PC-3 (cell line): ENCODE measurements around the gene GDF3. TPM values are rescaled to one million over a fixed set of nuclear protein-coding genes. Genes with fewer than 3 reads are reported as not detected.

ENCODE experiments used
- ATAC-seq: fragments of 200-7000 bp; cut with Tn5 transposase; 2 replicates; pipeline ENCODE4 v1.9.1; 2020; ENCODE audit warnings: mild to moderate bottlenecking, moderate library complexity
- BruUV-seq: library from RNA; stranded (reverse); fragments of 400-500 nt; replicated peaks from 2 replicates; lab custom pipeline; 2021; lab: Mats Ljungman, UMichigan
- CTCF ChIA-PET: fragments of 300-600 bp; sonication (Branson Sonifier 250); formaldehyde crosslinking; loops from one replicate; lab custom pipeline; 2022; ENCODE audit warnings: antibody characterized with exemption; lab: Charles Lee
- POLR2A ChIA-PET: fragments of 300-600 bp; sonication (Branson Sonifier 250); formaldehyde crosslinking; loops from one replicate; lab custom pipeline; 2022; ENCODE audit warnings: antibody characterized with exemption; ENCODE audit not compliant: unreplicated experiment; lab: Charles Lee
- DNase-seq: peaks from one replicate; pipeline ENCODE4 v3.0.0-alpha.2; 2015
- H2AFZ ChIP-seq: fragments of 300-600 bp; sonication (generic); 2 replicates; pipeline ENCODE4 v1.6.0; 2016; ENCODE audit warnings: antibody characterized with exemption, low read length
- H3F3A ChIP-seq: fragments of 300-600 bp; sonication (generic); one replicate; pipeline ENCODE4 v1.6.0; 2017; ENCODE audit warnings: antibody characterized with exemption, low read length, control low read depth, mild to moderate bottlenecking; ENCODE audit not compliant: unreplicated experiment
- H3K27ac ChIP-seq: fragments of 300-600 bp; sonication (generic); 2 replicates; pipeline ENCODE4 v1.5.1; 2016; ENCODE audit warnings: mild to moderate bottlenecking, low read length
- H3K27me3 ChIP-seq: fragments of 300-600 bp; sonication (generic); 2 replicates; pipeline ENCODE4 v1.6.1; 2016; ENCODE audit warnings: low read length, mixed read lengths
- H3K36me3 ChIP-seq: fragments of 300-600 bp; sonication (generic); 2 replicates; pipeline ENCODE4 v1.6.1; 2016; ENCODE audit warnings: low read depth, mixed run types, low read length, mixed read lengths
- H3K4me1 ChIP-seq: fragments of 300-600 bp; sonication (generic); 2 replicates; pipeline ENCODE4 v1.5.1; 2016; ENCODE audit warnings: low read length; ENCODE audit not compliant: insufficient read depth
- H3K4me2 ChIP-seq: fragments of 300-600 bp; sonication (generic); 2 replicates; pipeline ENCODE4 v1.6.0; 2016; ENCODE audit warnings: low read length
- H3K4me3 ChIP-seq: fragments of 300-600 bp; sonication (generic); 2 replicates; pipeline ENCODE4 v1.5.1; 2016; ENCODE audit warnings: mild to moderate bottlenecking, low read length, mixed read lengths
- H3K79me2 ChIP-seq: fragments of 300-600 bp; sonication (generic); 2 replicates; pipeline ENCODE4 v1.6.1; 2017; ENCODE audit warnings: low read length, mixed read lengths
- H3K9ac ChIP-seq: fragments of 300-600 bp; sonication (generic); 2 replicates; pipeline ENCODE4 v1.6.0; 2016; ENCODE audit warnings: mild to moderate bottlenecking, low read length
- H3K9me2 ChIP-seq: fragments of 300-600 bp; sonication (generic); replicated peaks from 2 replicates; pipeline ENCODE4 v1.6.1; 2016; ENCODE audit warnings: mixed run types, low read length, mixed read lengths
- H3K9me3 ChIP-seq: fragments of 300-600 bp; sonication (generic); 2 replicates; pipeline ENCODE4 v1.6.1; 2016; ENCODE audit warnings: low read length, mixed read lengths
- H4K20me1 ChIP-seq: fragments of 300-600 bp; sonication (generic); 2 replicates; pipeline ENCODE4 v1.6.1; 2016; ENCODE audit warnings: low read length, mixed read lengths
- CTCF ChIP-seq: fragments of 300-600 bp; sonication (generic); conservative IDR thresholded peaks from 2 replicates; pipeline ENCODE4 v1.5.1; 2017; ENCODE audit warnings: antibody characterized with exemption, low read depth, mild to moderate bottlenecking, low read length
- EZH2 ChIP-seq: fragments of 300-600 bp; sonication (generic); IDR thresholded peaks from one replicate; pipeline ENCODE4 v1.6.1; 2017; ENCODE audit warnings: antibody characterized with exemption, mild to moderate bottlenecking, low read length; ENCODE audit not compliant: unreplicated experiment
- EZH2phosphoT487 ChIP-seq: fragments of 300-600 bp; sonication (generic); IDR thresholded peaks from 2 replicates; pipeline ENCODE4 v1.6.1; 2018; ENCODE audit warnings: mild to moderate bottlenecking, antibody characterized with exemption, low read length, borderline replicate concordance
- intact Hi-C: fragments of 100-400 bp; cut with micrococcal nuclease; formaldehyde crosslinking; loops from 2 replicates; pipeline ENCODE4 v1.9.0; 2023
- total RNA-seq: library from RNA; depleted of rRNA; stranded (reverse); fragments of >200 nt; gene quantifications from 2 replicates; pipeline ENCODE4 v1.2.3, GENCODE V29; 2014

Gene GDF3
- total RNA-seq, 1 experiment from 2014 or later = not detected

GRCh38 chr12:7709969-7710675, 14.5 kb upstream of the GDF3 start:
- no peak overlapping the region for H3K9ac ChIP-seq
- H3K4me3 ChIP-seq = no peak overlapping the region
- H3K36me3 ChIP-seq = no peaks in the 10 kb centered on the region
- TF ChIP-seq EZH2 (no peak), EZH2phosphoT487 (no peak), CTCF (no peak)
- CTCF ChIA-PET = no interaction called here
- H3K9me2 ChIP-seq = no peaks in the 10 kb centered on the region
- POLR2A ChIA-PET = no interaction called here
- no peak overlapping the region for H3K27ac ChIP-seq
- intact Hi-C loops = no loop called here
- no TSS peak for BruUV-seq
- no peaks in the 10 kb centered on the region for H3K9me3 ChIP-seq
- H4K20me1 ChIP-seq = no peaks in the 10 kb centered on the region
- DNase-seq = no peak
- peaks cover 16% of the 10 kb centered on the region for H3K27me3 ChIP-seq
- H3K4me2 ChIP-seq = no peak overlapping the region
- no peaks in the 10 kb centered on the region for H3K4me1 ChIP-seq
- H2AFZ ChIP-seq = no peak overlapping the region
- no peak for ATAC-seq
- no peaks in the 10 kb centered on the region for H3K79me2 ChIP-seq
- no peaks in the 10 kb centered on the region for H3F3A ChIP-seq

GRCh38 chr12:7705846-7706245, 10.3 kb upstream of the GDF3 start:
- TF ChIP-seq CTCF (no peak), EZH2phosphoT487 (no peak), EZH2 (no peak)
- Histone ChIP-seq H3K79me2 (no peaks in the 10 kb centered on the region), H2AFZ (no peak overlapping the region), H3F3A (no peaks in the 10 kb centered on the region), H3K9ac (no peak overlapping the region), H3K27ac (no peak overlapping the region), H3K4me2 (no peak overlapping the region), H3K27me3 (peaks cover 10% of the 10 kb centered on the region), H3K9me2 (no peaks in the 10 kb centered on the region), H3K4me1 (no peaks in the 10 kb centered on the region), H3K36me3 (no peaks in the 10 kb centered on the region), H3K9me3 (no peaks in the 10 kb centered on the region), H3K4me3 (no peak overlapping the region), H4K20me1 (no peaks in the 10 kb centered on the region)
- intact Hi-C loops = no loop called here
- CTCF ChIA-PET = no interaction called here
- POLR2A ChIA-PET = no interaction called here
- DNase-seq = no peak
- no peak for ATAC-seq
- no TSS peak for BruUV-seq

GRCh38 chr12:7695237-7695560, 376 bp downstream of the GDF3 start:
- no peak overlapping the region for H2AFZ ChIP-seq
- no peak for TF ChIP-seq CTCF
- no peak for TF ChIP-seq EZH2
- TF ChIP-seq EZH2phosphoT487 = no peak
- H3K9me2 ChIP-seq = no peaks in the 10 kb centered on the region
- no peak for ATAC-seq
- no peak for DNase-seq
- intact Hi-C loops = no loop called here
- H3K27me3 ChIP-seq = peaks cover 16% of the 10 kb centered on the region
- no peaks in the 10 kb centered on the region for H4K20me1 ChIP-seq
- H3F3A ChIP-seq = no peaks in the 10 kb centered on the region
- CTCF ChIA-PET = no interaction called here
- POLR2A ChIA-PET = no interaction called here
- no peak overlapping the region for H3K4me2 ChIP-seq
- H3K9me3 ChIP-seq = no peaks in the 10 kb centered on the region
- no TSS peak for BruUV-seq
- H3K4me1 ChIP-seq = no peaks in the 10 kb centered on the region
- no peak overlapping the region for H3K27ac ChIP-seq
- H3K4me3 ChIP-seq = no peak overlapping the region
- H3K9ac ChIP-seq = no peak overlapping the region
- H3K79me2 ChIP-seq = no peaks in the 10 kb centered on the region
- no peaks in the 10 kb centered on the region for H3K36me3 ChIP-seq
